AG20443 (cell line): ENCODE results near the gene TFR2.
"Not testable (repeated sequence)": the region's sequence is repeated elsewhere in the genome, so short reads cannot be mapped to it uniquely, and the experiment has no call there.

ENCODE experiments used
- DNase-seq: peaks from one replicate; pipeline ENCODE4 v3.0.0; 2012; ENCODE audit warnings: low spot score, mixed read lengths

Gene TFR2

GRCh38 chr7:100678291-100678984 lies 37.1 kb upstream of the TFR2 start:
- DNase-seq = no peak

DNA sequence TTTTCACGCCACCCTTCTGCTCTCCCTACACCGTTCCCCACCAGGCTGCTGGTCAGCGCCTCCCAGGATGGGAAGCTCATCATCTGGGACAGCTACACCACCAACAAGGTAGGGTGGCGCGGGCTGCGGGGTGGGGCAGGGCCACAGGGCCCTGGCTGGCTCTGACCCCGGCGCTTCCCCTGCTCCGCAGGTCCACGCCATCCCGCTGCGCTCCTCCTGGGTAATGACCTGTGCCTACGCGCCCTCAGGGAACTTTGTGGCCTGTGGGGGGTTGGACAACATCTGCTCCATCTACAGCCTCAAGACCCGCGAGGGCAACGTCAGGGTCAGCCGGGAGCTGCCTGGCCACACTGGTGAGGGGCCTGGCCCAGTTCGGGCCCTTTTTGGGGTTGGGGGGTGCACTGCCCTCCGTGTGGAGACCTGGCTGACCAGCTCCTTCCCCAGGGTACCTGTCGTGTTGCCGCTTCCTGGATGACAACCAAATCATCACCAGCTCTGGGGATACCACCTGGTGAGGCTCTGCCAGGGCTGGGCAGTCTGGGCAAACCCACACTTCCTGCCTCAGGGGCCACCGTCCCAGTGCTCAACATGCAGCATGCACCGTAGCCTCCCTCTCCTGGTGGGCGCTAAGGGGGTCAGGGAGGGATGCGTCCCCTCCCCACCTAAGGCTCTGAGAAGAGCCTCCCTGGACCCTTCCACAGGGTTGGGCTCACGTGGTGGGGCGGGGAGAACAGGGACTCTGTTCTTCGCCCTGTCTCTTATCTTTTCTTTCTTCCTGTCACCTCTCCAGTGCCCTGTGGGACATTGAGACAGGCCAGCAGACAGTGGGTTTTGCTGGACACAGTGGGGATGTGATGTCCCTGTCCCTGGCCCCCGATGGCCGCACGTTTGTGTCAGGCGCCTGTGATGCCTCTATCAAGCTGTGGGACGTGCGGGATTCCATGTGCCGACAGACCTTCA lies 36.2 kb upstream of the TFR2 start:
- DNase-seq = no peak

GRCh38 chr7:100676501-100677306 lies 35.4 kb upstream of the TFR2 start:
- no peak for DNase-seq

DNA sequence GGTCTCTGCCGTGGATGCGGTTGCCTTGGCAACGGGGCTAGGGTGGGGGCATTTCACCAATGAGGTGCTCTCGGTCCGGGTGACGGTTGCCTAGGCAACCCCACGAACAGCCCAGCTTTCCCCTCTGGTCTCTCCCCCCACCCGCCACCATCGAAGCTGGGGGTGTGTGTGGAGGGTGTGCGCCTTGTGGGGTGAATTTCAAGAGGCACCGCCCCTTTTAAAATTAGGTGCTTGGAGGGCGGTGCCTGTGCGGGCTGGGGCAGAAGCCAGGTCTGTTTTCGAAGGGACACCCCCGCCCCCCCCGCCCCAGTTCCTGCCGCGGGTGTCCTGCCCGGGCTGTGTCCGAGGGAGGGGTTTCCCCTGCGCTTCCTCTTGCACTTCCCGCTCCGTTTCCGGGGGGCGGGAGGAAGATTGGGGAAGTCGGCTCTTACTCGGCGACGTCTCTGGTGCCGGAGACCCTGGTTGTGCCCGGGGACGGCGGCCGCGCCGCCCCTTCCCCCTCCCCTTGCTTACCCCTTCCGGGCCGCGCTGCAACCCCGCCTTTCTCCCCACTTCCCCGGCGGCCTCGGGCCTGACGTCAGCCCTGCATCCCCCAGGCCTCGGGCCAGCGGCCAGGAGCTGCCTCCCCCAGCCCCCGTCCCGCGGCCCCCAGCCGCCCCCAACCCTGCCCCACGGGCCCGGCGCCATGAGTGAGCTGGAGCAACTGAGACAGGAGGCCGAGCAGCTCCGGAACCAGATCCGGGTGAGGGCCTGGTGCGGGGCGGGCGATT lies 34.4 kb upstream of the TFR2 start:
- DNase-seq = peak; percentile 48

GRCh38 chr7:100675105-100675451 lies 33.7 kb upstream of the TFR2 start:
- DNase-seq = no peak

DNA sequence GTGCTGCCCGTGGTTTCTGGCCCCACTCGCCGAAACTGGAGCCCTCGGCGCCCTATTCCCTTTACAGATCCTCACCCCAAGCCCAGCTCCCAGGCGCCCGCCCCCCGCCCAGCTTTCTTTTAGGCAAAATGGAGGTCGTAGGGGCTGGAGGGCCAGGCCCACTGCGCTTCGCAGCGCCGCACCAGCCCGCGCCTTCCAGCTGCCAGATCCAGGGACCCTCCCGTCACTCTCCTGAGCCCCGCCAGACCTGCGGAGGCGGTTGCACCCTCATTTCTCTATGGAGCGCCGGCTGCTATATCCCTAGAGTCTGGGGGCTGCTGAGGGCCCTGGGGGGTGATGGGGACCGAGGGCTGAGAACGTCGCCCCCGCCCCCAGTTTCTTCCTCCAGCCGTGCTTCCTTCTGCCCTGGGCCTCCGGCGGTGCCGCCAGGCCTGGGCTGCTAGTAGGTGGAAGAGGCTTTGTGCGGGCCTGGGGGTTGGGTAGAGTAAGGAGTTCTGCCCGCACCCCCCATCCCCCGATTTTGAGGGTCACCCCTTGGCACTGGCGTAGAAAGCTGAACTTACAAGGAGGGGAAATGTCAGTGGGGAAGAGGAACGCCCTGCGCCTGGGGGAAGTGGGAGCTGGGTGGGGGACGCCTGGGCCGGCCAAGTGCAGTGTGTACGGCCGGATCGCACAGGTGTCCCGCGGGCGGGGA lies 33.2 kb upstream of the TFR2 start:
- DNase-seq = peak; percentile 17

- DNase-seq = no peak
These were observed 32.6 kb upstream of the TFR2 start for GRCh38 chr7:100673942-100674410.

DNA sequence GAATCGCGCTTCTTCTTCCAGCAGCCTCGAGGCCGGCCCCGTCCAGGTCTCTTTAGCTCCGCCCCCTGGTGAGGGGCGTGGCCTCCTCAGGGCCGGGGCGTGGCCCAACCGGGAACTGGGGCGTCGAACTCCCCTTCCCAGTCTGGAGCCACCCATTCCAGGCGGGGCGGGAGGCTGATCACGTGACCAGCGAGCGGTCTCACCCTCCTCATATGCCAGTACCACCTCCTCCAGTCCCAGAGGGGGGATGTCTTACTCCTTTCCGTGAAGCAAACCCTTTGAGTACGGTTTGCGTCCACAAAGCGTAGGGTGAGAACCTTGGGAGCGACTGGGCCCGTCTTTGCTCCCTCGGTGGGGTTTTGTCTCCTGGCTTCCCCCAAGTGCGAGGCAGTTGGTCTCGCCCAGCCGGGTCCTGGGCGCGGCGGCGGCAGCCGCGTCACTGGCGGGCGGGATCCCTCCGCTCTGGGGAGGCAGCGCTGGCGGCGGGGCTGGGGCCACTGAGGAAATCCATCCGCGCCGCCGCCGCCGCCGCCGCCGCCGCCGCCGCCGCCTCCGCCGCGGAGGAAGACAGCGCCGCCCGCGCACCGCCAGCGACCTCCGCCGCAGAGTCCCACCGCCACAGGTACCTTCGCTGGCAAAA lies 32.1 kb upstream of the TFR2 start, which contains the start of gene GNB2:
TSS of gene GNB2 (plus strand) at position 439 of the 640 bp plus-strand sequence. CDS start 2,526 bp downstream, outside the sequence.
- peak; percentile 99 for DNase-seq

DNA sequence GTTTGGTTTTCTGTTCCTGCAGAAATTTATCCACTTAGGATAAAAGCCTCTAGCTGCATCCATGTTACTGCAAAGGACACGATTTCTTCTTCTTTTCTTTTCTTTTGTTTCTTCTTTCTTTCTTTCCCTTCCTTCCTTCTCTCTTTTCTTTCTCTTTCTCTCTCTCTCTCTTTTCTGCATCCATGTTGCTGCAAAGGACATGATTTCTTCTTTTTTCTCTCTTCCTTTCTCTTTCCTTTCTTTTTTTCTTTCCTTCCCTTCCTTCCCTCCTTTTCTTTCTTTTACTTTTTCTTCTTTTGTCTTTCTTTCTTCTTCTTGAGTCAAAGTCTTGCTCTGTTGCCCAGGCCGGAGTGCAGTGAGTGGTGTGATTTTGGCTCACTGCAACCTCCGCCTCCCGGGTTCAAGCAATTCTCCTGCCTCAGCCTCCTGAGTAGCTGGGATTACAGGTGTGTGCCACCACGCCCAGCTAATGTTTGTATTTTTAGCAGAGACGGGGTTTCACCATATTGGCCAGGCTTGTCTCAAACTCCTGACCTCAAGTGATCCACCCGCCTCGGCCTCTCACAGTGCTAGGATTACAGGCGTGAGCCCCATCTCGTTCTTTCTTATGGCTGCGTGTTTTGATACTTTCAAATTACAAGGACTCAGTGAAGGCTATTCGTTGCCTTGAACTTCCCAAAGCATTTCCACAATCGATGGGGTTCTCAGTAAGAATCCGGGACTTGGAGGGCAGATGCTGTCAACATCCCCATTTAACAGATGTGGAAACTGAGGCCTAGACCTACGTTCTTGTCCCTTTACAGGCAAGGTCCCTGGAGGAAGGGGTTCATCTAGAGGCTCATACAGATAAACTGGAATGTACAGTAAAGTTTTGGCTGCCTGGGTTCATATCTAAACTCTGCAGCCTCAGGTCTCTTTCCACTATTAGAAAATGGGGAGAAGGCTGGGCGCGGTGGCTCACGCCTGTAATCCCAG lies 30.3 kb upstream of the TFR2 start:
- no peak for DNase-seq

DNA sequence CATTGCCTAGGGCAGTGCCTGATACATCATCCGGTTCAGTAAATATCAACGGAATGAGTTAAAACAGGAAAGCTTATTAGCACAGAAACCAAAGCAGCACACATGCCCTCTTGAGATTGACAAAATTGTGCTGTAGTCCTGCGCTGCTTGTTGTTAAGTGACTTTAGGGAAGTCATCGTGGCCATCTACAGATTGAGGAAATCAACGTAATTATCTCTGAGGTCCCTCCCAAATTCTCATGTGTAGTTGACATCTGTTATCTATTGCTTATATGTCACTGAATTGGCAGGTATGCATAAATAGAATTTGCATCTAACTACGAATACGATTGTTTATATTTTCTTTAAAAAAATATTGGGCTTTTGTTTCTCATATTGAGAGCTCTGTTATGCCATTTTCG lies 28.7 kb upstream of the TFR2 start:
- DNase-seq = no peak

DNA sequence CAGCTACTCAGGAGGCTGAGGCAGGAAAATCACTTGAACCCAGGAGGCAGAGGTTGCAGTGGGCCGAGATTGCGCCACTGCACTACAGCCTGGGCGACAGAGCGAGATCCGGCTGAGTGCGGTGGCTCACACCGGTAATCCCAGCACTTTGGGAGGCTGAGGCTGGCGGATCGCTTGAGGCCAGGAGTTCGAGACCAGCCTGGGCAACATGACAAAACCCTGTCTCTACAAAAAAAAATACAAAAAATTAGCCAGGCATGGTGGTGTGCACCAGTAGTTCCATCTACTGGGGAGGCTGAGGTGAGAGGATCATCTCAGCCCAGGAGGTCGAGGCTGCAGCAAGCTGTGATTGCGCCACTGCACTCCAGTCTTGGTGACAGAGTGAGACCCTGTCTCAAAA lies 27.8 kb upstream of the TFR2 start:
- not testable (repeated sequence) for DNase-seq

DNA sequence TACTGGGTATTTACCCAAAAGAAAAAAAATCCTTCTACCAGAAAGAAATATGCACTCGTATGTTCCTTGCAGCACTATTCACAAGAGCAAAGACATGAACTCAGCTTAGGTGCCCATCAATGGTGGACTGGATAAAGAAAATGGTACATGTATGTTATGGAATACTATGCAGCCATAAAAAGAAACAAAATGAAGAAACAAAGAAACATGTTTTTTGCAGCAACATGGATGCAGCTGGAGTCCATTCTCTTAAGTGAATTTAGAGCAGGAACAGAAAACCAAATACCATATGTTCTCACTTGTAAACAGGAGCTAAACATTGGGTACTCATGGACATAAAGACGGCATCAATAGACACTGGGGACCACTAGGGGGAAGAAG lies 26.7 kb upstream of the TFR2 start:
- DNase-seq = no peak

- DNase-seq = no peak
These were observed 26.1 kb upstream of the TFR2 start for GRCh38 chr7:100667331-100668068.

GRCh38 chr7:100665168-100665726 lies 23.9 kb upstream of the TFR2 start:
- no peak for DNase-seq

- DNase-seq = not testable (repeated sequence)
These were observed 20.9 kb upstream of the TFR2 start for GRCh38 chr7:100662194-100662776.

GRCh38 chr7:100655908-100656674 lies 14.7 kb upstream of the TFR2 start, which contains the start of gene ACTL6B:
TSS of gene ACTL6B (minus strand) at chr7:100656448. CDS start at chr7:100656354, 94 bp downstream.
- peak; percentile 94 for DNase-seq
